PC-9 (cell line): ENCODE measurements around the gene ALG1. TPM values are rescaled to one million over a fixed set of nuclear protein-coding genes. Genes with fewer than 3 reads are reported as not detected.

ENCODE experiments used
- BruUV-seq: library from RNA; stranded (reverse); fragments of 400-500 nt; replicated peaks from 2 replicates; lab custom pipeline; 2021; lab: Mats Ljungman, UMichigan
- CTCF ChIA-PET: fragments of 300-600 bp; sonication (Branson Sonifier 250); formaldehyde crosslinking; loops from one replicate; lab custom pipeline; 2022; ENCODE audit warnings: antibody characterized with exemption; lab: Charles Lee
- POLR2A ChIA-PET: fragments of 300-600 bp; sonication (Branson Sonifier 250); formaldehyde crosslinking; loops from one replicate; lab custom pipeline; 2022; ENCODE audit warnings: antibody characterized with exemption; ENCODE audit not compliant: unreplicated experiment; lab: Charles Lee
- DNase-seq, 2 experiments: peaks; one replicate each; pipeline versions ENCODE4 v3.0.0 to v3.0.0-alpha.2; 2015 to 2022; ENCODE audit warnings: mixed read lengths in 1 of 2
- H2AFZ ChIP-seq: fragments of 200-600 bp; sonication (generic); 2 replicates; pipeline ENCODE4 v1.8.1; 2017; ENCODE audit warnings: antibody characterized with exemption
- H3F3A ChIP-seq: fragments of 200-600 bp; sonication (generic); 2 replicates; pipeline ENCODE4 v1.8.1; 2017; ENCODE audit warnings: antibody characterized with exemption, mild to moderate bottlenecking, low read depth; ENCODE audit not compliant: insufficient read depth
- H3K27ac ChIP-seq: fragments of 200-600 bp; sonication (generic); 2 replicates; pipeline ENCODE4 v1.6.1; 2016; ENCODE audit warnings: mixed run types
- H3K27me3 ChIP-seq: fragments of 200-600 bp; sonication (generic); 2 replicates; pipeline ENCODE4 v1.6.1; 2016; ENCODE audit warnings: low read depth, mixed run types; ENCODE audit not compliant: insufficient read depth
- H3K36me3 ChIP-seq: fragments of 200-600 bp; sonication (generic); 2 replicates; pipeline ENCODE4 v1.6.1; 2016; ENCODE audit warnings: low read depth, mixed run types
- H3K4me1 ChIP-seq: fragments of 200-600 bp; sonication (generic); replicated peaks from 2 replicates; pipeline ENCODE4 v1.6.1; 2016; ENCODE audit warnings: mixed run types; ENCODE audit not compliant: insufficient read depth
- H3K4me2 ChIP-seq: fragments of 200-600 bp; sonication (generic); 2 replicates; pipeline ENCODE4 v1.6.1; 2017; ENCODE audit warnings: mixed run types
- H3K4me3 ChIP-seq: fragments of 200-600 bp; sonication (generic); 2 replicates; pipeline ENCODE4 v1.6.1; 2016; ENCODE audit warnings: mixed run types
- H3K79me2 ChIP-seq: fragments of 200-600 bp; sonication (generic); 2 replicates; pipeline ENCODE4 v1.6.1; 2017; ENCODE audit warnings: low read depth, mixed run types
- H3K9me2 ChIP-seq: fragments of 200-600 bp; sonication (generic); 2 replicates; pipeline ENCODE4 v1.8.1; 2017; ENCODE audit warnings: mild to moderate bottlenecking; ENCODE audit not compliant: insufficient read depth
- H3K9me3 ChIP-seq: fragments of 200-600 bp; sonication (generic); 2 replicates; pipeline ENCODE4 v1.8.1; 2016; ENCODE audit warnings: low read depth; ENCODE audit not compliant: insufficient read depth
- H4K20me1 ChIP-seq: fragments of 200-600 bp; sonication (generic); 2 replicates; pipeline ENCODE4 v1.8.1; 2017; ENCODE audit not compliant: insufficient read depth
- CTCF ChIP-seq: fragments of 200-600 bp; sonication (generic); conservative IDR thresholded peaks from 2 replicates; pipeline ENCODE4 v1.6.1; 2017; ENCODE audit warnings: mixed run types, antibody characterized with exemption, mild to moderate bottlenecking, moderate library complexity
- EZH2 ChIP-seq: fragments of 200-600 bp; sonication (generic); IDR thresholded peaks from 2 replicates; pipeline ENCODE4 v1.8.0; 2017; ENCODE audit warnings: antibody characterized with exemption, low read depth
- intact Hi-C: fragments of 100-400 bp; cut with micrococcal nuclease; formaldehyde crosslinking; loops from one replicate; pipeline ENCODE4 v1.10.0; 2022; ENCODE audit not compliant: unreplicated experiment
- total RNA-seq: library from RNA; stranded (reverse); gene quantifications from 2 replicates; pipeline ENCODE4 v1.2.3, GENCODE V29; 2021

The ALG1 gene
- total RNA-seq, 1 experiment from 2014 or later, result 37.3 TPM

- Histone ChIP-seq H3K9me2 (no peaks in the 10 kb centered on the region), H4K20me1 (no peaks in the 10 kb centered on the region), H3K4me3 (no peak overlapping the region), H3K36me3 (no peaks in the 10 kb centered on the region), H3K9me3 (no peaks in the 10 kb centered on the region), H3K27me3 (no peaks in the 10 kb centered on the region), H3K4me2 (no peak overlapping the region), H3K27ac (no peak overlapping the region), H2AFZ (no peak overlapping the region), H3K79me2 (no peaks in the 10 kb centered on the region), H3K4me1 (peaks cover 18% of the 10 kb centered on the region), H3F3A (peaks cover 14% of the 10 kb centered on the region)
- ChIA-PET CTCF (interaction anchor here (0.7 kb wide), 1 partner anchor 52 kb away, joined by 3 read pairs; no protein-coding TSS in a partner anchor), POLR2A (no interaction called here)
- no TSS peak for BruUV-seq
- no peak for DNase-seq
- TF ChIP-seq EZH2 (no peak), CTCF (no peak)
- intact Hi-C loops, result no loop called here
Measured at GRCh38 chr16:5040451-5040850, 31.2 kb upstream of the ALG1 start.

GRCh38 chr16:5041600-5042133, 30.0 kb upstream of the ALG1 start:
- DNase-seq, result peak; percentile 60 to 87
- intact Hi-C loops, result no loop called here
- Histone ChIP-seq H3K36me3 (no peaks in the 10 kb centered on the region), H3K9me2 (no peaks in the 10 kb centered on the region), H3K27ac (no peak overlapping the region), H3K4me3 (no peak overlapping the region), H3K9me3 (no peaks in the 10 kb centered on the region), H3K79me2 (no peaks in the 10 kb centered on the region), H3F3A (peaks cover 14% of the 10 kb centered on the region), H3K4me2 (peak overlapping the region; percentile 51), H3K27me3 (0 out of 2 replicates have a peak, but pooled peaks cover under 1% of the 10 kb centered on the region), H2AFZ (no peak overlapping the region), H3K4me1 (peaks cover 18% of the 10 kb centered on the region), H4K20me1 (no peaks in the 10 kb centered on the region)
- BruUV-seq, result no TSS peak
- POLR2A ChIA-PET, result no interaction called here
- no peak for TF ChIP-seq CTCF
- TF ChIP-seq EZH2, result no peak
- CTCF ChIA-PET, result no interaction called here

- no peak overlapping the region for H3K4me3 ChIP-seq
- ChIA-PET CTCF (no interaction called here), POLR2A (no interaction called here)
- no peak for TF ChIP-seq EZH2
- TF ChIP-seq CTCF, result no peak
- peak overlapping the region; percentile 51; the same call in 1 of the 2 replicates for H3K4me2 ChIP-seq
- H2AFZ ChIP-seq, result no peak overlapping the region
- no peaks in the 10 kb centered on the region for H3K79me2 ChIP-seq
- BruUV-seq, result no TSS peak
- H3K27ac ChIP-seq, result no peak overlapping the region
- DNase-seq, result no peak
- no peaks in the 10 kb centered on the region for H3K9me2 ChIP-seq
- H3K36me3 ChIP-seq, result no peaks in the 10 kb centered on the region
- H3K27me3 ChIP-seq, result peaks cover 9% of the 10 kb centered on the region; the same call in 1 of the 2 replicates
- no peaks in the 10 kb centered on the region for H4K20me1 ChIP-seq
- H3K9me3 ChIP-seq, result no peaks in the 10 kb centered on the region
- H3K4me1 ChIP-seq, result peaks cover 18% of the 10 kb centered on the region
- H3F3A ChIP-seq, result peaks cover 14% of the 10 kb centered on the region
- intact Hi-C loops, result no loop called here
Measured at GRCh38 chr16:5042574-5043171, 29.0 kb upstream of the ALG1 start.
